Head of caudate nucleus (tissue), 42 donors: Measurements from ENCODE around the gene CEL.
"Not testable (repeated sequence)": the region's sequence is repeated elsewhere in the genome, so short reads cannot be mapped to it uniquely, and the experiment has no call there.

Experiments used
- DNase-seq, 42 donors: peaks; one replicate each; pipeline versions ENCODE4 v3.0.0 to v3.0.0-alpha.2; 2020 to 2021; ENCODE audit warnings: mixed read lengths in 7 of 42
- intact Hi-C: fragments of 100-400 bp; cut with DNase I; formaldehyde crosslinking; loops from one replicate; pipeline ENCODE4 v1.15.0; 2022

CEL gene

DNA sequence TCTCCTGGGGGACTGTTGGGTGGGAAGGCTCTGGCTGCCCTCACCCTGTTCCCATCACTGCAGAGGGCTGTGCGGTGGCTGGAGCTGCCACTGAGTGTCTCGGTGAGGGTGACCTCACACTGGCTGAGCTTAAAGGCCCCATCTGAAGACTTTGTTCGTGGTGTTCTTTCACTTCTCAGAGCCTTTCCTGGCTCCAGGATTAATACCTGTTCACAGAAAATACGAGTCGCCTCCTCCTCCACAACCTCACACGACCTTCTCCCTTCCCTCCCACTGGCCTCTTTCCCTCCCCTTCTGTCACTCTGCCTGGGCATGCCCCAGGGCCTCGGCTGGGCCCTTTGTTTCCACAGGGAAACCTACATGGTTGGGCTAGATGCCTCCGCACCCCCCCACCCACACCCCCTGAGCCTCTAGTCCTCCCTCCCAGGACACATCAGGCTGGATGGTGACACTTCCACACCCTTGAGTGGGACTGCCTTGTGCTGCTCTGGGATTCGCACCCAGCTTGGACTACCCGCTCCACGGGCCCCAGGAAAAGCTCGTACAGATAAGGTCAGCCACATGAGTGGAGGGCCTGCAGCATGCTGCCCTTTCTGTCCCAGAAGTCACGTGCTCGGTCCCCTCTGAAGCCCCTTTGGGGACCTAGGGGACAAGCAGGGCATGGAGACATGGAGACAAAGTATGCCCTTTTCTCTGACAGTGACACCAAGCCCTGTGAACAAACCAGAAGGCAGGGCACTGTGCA is 590 bp upstream of the CEL start:
- intact Hi-C loops, DNase-seq: not testable (repeated sequence)

DNA sequence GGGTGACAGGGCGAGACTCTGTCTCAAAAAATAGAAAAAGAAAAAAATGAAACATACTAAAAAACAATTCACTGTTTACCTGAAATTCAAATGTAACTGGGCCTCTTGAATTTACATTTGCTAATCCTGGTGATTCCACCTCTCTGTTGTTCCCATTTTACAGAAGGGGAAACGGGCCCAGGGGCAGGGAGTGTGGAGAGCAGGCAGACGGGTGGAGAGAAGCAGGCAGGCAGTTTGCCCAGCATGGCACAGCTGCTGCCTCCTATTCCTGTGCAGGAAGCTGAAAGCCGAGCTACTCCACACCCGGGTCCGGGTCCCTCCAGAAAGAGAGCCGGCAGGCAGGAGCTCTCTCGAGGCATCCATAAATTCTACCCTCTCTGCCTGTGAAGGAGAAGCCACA is 788 bp downstream of the CEL start:
- DNase-seq, intact Hi-C loops: not testable (repeated sequence)

DNA sequence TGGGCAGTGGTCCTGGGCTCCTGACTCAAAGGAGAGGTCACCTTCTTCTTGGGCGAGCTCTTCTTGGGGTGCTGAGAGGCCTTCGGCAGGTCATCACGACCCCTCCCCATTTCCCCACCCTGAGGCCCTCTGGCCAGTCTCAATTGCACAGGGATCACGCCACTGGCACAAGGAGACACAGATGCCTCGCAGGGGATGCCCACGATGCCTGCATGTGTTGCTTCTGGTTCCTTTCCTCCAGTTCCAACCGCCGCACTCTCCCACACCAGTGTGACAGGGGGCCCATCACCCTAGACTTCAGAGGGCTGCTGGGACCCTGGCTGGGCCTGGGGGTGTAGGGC is 1.3 kb downstream of the CEL start:
- intact Hi-C loops, result no loop called here
- no peak for DNase-seq

DNA sequence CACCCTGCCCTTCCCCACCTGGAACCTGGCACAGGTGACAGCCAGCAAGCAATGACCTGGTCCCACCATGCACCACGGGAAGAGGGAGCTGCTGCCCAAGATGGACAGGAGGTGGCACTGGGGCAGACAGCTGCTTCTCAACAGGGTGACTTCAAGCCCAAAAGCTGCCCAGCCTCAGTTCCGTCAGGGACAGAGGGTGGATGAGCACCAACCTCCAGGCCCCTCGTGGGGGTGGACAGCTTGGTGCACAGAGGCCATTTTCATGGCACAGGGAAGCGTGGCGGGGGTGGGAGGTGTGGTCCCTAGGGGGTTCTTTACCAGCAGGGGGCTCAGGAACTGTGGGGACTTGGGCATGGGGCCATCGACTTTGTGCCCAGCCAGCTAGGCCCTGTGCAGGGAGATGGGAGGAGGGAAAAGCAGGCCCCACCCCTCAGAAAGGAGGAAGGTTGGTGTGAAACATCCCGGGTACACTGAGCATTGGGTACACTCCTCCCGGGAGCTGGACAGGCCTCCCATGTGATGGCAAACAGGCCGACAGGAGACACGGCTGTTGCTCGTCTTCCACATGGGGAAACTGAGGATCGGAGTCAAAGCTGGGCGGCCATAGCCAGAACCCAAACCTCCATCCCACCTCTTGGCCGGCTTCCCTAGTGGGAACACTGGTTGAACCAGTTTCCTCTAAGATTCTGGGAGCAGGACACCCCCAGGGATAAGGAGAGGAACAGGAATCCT is 1.9 kb downstream of the CEL start:
- DNase-seq, result no peak

DNA sequence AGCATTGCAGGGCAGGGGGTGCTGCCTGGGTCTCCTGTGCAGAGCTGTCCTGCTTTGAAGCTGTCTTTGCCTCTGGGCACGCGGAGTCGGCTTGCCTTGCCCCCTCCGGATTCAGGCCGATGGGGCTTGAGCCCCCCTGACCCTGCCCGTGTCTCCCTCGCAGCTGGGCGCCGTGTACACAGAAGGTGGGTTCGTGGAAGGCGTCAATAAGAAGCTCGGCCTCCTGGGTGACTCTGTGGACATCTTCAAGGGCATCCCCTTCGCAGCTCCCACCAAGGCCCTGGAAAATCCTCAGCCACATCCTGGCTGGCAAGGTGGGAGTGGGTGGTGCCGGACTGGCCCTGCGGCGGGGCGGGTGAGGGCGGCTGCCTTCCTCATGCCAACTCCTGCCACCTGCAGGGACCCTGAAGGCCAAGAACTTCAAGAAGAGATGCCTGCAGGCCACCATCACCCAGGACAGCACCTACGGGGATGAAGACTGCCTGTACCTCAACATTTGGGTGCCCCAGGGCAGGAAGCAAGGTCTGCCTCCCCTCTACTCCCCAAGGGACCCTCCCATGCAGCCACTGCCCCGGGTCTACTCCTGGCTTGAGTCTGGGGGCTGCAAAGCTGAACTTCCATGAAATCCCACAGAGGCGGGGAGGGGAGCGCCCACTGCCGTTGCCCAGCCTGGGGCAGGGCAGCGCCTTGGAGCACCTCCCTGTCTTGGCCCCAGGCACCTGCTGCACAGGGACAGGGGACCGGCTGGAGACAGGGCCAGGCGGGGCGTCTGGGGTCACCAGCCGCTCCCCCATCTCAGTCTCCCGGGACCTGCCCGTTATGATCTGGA is 2.7 kb downstream of the CEL start:
- intact Hi-C loops, result no loop called here
- DNase-seq, result no peak

More for the DNA sequence above, 1.9 kb downstream of the CEL start:
- intact Hi-C loops, result no loop called here

DNA sequence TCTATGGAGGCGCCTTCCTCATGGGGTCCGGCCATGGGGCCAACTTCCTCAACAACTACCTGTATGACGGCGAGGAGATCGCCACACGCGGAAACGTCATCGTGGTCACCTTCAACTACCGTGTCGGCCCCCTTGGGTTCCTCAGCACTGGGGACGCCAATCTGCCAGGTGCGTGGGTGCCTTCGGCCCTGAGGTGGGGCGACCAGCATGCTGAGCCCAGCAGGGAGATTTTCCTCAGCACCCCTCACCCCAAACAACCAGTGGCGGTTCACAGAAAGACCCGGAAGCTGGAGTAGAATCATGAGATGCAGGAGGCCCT is 3.2 kb downstream of the CEL start:
- DNase-seq, result no peak
- intact Hi-C loops, result no loop called here

DNA sequence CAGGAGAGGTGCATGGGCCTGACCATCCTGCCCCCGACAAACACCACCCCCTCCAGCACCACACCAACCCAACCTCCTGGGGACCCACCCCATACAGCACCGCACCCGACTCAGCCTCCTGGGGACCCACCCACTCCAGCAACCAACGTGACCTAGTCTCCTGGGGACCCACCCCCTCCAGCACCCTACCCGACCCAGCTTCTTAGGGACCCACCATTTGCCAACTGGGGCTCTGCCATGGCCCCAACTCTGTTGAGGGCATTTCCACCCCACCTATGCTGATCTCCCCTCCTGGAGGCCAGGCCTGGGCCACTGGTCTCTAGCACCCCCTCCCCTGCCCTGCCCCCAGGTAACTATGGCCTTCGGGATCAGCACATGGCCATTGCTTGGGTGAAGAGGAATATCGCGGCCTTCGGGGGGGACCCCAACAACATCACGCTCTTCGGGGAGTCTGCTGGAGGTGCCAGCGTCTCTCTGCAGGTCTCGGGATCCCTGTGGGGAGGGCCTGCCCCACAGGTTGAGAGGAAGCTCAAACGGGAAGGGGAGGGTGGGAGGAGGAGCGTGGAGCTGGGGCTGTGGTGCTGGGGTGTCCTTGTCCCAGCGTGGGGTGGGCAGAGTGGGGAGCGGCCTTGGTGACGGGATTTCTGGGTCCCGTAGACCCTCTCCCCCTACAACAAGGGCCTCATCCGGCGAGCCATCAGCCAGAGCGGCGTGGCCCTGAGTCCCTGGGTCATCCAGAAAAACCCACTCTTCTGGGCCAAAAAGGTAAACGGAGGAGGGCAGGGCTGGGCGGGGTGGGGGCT is 4.6 kb downstream of the CEL start:
- DNase-seq, result no peak
- intact Hi-C loops, result no loop called here

DNA sequence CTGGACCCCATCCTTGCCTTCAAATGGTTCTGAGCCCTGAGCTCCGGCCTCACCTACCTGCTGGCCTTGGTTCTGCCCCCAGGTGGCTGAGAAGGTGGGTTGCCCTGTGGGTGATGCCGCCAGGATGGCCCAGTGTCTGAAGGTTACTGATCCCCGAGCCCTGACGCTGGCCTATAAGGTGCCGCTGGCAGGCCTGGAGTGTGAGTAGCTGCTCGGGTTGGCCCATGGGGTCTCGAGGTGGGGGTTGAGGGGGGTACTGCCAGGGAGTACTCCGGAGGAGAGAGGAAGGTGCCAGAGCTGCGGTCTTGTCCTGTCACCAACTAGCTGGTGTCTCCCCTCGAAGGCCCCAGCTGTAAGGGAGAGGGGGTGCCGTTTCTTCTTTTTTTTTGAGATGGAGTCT is 5.2 kb downstream of the CEL start:
- DNase-seq, result no peak
- intact Hi-C loops, result no loop called here

DNA sequence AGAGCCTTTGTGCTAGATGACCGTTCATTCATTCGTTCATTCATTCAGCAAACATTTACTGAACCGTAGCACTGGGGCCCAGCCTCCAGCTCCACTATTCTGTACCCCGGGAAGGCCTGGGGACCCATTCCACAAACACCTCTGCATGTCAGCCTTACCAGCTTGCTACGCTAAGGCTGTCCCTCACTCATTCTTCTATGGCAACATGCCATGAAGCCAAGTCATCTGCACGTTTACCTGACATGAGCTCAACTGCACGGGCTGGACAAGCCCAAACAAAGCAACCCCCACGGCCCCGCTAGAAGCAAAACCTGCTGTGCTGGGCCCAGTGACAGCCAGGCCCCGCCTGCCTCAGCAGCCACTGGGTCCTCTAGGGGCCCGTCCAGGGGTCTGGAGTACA is 6.0 kb downstream of the CEL start:
- DNase-seq, result no peak
- intact Hi-C loops, result no loop called here

DNA sequence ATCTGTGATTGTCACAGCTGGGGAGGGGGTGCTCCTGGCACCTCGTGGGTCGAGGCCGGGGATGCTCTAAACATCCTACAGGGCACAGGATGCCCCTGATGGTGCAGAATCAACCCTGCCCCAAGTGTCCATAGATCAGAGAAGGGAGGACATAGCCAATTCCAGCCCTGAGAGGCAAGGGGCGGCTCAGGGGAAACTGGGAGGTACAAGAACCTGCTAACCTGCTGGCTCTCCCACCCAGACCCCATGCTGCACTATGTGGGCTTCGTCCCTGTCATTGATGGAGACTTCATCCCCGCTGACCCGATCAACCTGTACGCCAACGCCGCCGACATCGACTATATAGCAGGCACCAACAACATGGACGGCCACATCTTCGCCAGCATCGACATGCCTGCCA is 6.7 kb downstream of the CEL start:
- intact Hi-C loops, DNase-seq: not testable (repeated sequence)

DNA sequence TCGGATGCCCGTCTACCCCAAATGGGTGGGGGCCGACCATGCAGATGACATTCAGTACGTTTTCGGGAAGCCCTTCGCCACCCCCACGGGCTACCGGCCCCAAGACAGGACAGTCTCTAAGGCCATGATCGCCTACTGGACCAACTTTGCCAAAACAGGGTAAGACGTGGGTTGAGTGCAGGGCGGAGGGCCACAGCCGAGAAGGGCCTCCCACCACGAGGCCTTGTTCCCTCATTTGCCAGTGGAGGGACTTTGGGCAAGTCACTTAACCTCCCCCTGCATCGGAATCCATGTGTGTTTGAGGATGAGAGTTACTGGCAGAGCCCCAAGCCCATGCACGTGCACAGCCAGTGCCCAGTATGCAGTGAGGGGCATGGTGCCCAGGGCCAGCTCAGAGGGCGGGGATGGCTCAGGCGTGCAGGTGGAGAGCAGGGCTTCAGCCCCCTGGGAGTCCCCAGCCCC is 8.8 kb downstream of the CEL start:
- DNase-seq, intact Hi-C loops: not testable (repeated sequence)

DNA sequence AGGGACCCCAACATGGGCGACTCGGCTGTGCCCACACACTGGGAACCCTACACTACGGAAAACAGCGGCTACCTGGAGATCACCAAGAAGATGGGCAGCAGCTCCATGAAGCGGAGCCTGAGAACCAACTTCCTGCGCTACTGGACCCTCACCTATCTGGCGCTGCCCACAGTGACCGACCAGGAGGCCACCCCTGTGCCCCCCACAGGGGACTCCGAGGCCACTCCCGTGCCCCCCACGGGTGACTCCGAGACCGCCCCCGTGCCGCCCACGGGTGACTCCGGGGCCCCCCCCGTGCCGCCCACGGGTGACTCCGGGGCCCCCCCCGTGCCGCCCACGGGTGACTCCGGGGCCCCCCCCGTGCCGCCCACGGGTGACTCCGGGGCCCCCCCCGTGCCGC is 9.2 kb downstream of the CEL start:
- DNase-seq, intact Hi-C loops: not testable (repeated sequence)

DNA sequence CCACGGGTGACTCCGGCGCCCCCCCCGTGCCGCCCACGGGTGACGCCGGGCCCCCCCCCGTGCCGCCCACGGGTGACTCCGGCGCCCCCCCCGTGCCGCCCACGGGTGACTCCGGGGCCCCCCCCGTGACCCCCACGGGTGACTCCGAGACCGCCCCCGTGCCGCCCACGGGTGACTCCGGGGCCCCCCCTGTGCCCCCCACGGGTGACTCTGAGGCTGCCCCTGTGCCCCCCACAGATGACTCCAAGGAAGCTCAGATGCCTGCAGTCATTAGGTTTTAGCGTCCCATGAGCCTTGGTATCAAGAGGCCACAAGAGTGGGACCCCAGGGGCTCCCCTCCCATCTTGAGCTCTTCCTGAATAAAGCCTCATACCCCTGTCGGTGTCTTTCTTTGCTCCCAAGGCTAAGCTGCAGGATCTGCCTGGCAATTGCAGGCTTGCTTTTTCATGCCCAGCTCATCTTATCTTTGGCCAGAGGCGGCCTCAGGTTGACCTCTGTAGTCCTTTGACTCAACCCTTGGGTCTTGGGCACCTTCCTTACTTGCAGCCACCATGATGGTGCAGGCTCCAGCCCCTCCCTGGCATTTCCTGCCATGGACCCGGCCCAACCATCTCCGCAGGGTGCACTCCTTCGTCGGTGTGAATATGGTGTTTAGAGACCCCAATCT is 9.8 kb downstream of the CEL start:
- no peak for DNase-seq
- intact Hi-C loops, result no loop called here

DNA sequence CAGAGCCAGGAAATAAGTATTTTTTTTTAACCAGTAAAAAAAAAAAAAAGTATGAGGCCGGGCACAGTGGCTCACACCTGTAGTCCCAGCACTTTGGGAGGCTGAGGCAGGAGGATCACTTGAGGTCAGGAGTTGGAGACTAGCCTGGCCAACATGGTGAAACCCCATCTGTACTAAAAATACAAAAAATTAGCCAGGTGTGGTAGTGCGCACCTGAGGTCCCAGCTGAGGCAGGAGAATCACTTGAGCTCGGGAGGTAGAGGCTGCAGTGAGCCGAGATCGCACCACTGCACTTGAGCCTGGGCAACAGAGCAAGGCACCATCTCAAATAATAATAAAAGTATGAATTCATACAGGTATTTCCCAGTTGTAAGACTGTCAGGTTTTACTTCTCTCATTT is 10.4 kb downstream of the CEL start:
- intact Hi-C loops, DNase-seq: not testable (repeated sequence)

DNA sequence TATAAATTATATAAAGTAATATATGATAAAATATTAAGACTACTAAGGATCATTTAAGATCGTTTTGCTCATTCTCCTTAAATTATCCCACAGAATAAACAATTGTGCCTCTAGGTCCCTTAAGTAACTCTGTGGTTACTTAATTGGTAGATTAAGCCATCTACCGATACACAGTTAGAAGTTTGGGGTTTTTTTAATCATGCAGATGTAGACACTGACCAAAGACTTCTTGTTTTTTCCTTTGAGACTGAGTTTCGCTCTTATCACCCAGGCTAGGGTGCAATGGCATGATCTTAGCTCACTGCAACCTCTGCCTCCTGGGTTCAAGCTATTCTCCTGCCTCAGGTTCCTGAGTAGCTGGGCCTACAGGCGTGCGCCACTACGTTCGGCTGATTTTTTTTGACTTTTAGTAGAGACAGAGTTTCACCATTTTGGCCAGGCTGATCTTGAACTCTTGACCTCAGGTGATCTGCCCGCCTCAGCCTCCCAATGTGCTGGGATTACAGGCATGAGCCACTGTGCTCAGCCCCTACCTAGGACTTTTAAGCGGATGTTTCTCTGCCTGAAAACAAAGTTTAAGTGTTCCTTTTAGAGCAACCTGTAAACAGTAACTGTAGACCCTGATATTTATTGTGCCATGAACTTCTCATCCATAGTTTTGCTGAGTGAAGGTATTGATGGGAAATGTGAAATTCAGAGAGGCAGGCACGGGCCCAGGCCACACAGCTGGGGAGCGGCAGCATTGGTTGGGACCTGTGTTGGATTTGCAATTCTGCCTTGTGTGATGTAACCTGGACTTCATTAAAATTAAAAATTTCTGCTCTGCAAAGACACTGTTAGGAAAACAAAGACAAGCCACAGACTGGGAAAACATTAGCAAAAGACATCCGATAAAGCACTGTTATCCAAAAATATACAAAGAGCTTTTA is 11.6 kb downstream of the CEL start:
- no peak for DNase-seq
- intact Hi-C loops, result no loop called here

DNA sequence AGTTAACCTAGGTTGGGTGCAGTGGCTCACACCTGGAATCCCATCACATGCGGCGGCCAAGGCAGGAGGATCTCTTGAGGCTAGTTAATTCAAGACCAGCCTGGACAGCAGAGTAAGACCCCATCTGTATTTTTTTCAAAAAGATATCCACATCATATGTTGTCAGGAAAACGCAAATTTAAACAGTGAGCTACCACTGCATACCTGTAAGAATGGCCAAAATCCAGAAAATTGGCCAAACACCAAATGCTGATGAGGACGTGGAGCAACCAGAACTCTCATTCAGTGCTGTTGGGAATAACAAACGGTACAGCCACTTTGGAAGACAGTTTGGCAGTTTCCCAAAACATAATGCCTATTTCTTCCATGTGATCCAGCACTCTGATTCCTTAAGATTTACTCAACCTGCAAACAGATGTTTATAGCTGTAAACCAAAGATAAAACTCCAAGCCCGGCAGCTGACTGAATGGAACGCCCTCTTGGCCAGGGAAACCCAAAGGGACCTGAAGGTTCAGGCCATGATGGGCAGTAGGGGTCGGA is 12.4 kb downstream of the CEL start:
- no peak for DNase-seq
- intact Hi-C loops, result no loop called here

DNA sequence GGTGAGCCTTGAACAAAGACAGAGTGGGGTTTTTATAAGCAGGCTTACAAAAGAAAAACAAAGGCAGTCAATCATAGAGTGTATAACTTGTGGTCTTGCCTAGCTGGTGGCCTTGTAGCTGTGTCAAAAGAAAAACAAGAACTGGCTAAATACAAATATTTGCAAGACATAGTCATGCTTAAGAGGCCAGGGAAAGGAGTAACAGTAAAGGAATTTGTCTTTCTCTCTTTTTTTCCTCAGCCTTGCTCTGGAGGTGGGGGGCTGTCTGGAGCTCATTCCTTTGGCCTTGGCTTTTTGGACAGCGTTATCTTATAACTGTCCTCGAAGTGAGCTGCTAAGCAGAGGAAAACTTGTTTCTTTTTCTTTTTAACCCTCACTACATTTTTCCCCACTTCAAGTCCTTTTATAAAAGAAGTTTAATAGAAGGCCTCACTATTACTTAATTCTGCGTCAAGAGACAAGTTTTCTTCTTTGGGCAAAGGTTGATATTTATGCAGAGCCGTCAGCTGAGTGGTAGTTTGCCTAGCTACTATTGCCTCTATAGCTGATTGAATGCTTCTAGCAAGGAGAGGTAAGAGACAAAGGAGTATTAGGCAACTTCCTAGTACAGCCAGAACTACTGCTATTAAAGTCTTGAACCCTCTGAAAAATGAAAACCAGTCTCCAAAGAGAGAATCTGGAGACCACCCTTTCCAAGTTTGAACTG is 14.3 kb downstream of the CEL start:
- DNase-seq, result no peak
- intact Hi-C loops, result no loop called here
